T1000 (cell line): ENCODE measurements around the gene OR9G4.

Experiments
- DNase-seq: peaks from one replicate; lab custom pipeline; 2025; ENCODE audit warnings: mixed read lengths; lab: John Stamatoyannopoulos, UW

The OR9G4 gene

DNA sequence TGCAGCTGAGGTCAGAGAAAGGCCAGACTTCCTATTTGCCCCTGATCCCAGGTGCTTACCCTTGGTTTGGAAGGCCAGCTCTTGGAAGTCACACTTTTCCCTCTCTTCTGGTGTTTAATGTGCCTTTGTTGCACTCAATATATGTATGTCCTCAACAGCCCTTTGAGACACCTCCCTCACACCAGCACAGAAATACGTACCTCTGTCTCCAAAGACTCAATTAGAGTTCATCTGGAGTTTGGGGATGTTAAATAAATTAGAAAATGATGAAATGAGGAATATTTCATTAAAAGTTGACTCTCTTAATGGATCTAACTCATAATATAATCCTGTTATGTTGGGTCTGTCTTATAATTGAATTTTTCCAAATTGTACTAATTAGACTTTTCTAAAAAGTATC, at the start of gene OR9G4:
TSS of gene OR9G4 (minus strand) at position 101 of the 400 bp plus-strand sequence. CDS start 4,931 bp downstream, outside the sequence.
- DNase-seq, result no peak

DNA sequence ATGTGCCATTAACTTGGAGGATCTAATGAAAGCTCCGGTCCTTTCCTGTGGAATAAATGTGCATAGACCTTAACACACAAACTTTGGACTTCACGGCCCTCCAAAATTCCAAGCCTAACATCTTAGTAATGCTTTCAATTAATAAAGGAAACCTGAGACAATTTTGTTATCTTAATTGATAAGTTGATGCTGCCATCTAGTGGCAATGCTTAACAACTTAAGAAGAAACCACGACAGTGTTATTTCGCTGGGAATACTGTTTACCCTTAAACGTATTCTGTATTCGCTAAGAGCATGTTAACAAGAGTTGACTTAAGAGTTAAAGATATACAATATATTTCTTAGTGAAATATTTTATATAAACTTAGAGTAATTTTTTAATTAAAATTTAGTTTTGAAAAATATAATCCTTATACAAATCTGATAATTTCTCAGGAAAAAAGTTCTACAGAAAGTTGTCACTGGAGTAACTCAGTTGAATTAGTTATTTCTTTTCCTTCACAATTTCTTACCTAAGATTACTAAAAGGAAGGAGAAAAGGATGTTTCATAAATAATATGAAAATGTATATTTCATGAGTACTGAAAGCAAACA, 35.0 kb upstream of the OR9G4 start:
- no peak for DNase-seq

DNA sequence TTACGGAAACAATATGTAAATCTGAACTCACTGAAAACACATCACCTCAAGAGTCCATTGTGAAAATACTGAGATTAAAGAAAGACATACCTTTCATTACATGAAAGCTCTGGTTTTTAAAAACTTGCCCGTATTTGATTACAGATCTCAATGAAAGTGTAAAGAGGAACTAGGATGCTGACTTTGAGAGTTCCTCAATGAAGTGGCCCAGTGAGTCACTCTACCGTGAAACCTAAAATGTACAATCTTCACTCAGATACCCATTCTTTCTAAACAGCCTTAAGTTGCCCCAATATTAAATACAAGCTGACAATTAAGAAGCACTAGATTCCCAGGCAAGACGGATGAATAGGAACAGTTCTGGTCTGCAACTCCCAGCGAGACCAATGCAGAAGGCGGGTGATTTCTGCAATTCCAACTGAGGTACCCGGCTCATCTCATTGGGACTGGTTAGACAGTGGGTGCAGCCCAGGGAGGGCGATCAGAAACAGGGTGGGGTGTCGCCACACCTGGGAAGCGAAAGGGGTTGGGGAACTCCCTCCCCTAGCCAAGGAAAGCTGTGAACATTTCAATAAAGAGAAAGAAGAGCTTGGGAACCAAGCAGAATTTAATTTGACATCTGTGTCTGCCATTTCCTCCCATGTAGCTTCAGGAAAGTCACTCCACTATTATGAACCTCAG, 33.8 kb upstream of the OR9G4 start:
- no peak for DNase-seq

DNA sequence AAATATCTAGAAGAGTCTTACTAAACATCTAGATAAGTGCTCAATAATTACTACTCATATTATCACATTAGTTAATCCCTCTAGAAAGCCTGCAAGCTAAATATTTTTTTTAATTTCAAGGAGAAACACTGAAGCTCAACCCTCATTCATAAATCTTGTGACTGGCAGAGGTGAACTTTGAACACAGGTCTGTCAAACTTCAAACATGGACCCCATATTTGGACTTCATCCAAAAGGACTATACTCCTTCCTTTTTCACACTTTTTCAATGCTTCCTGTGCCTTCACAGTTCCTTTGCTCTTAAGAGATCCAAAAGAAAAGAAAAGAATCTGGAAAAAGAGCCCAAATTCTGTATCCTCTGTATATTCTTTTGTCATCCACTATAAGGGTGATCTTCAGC, 28.3 kb upstream of the OR9G4 start:
- no peak for DNase-seq

DNA sequence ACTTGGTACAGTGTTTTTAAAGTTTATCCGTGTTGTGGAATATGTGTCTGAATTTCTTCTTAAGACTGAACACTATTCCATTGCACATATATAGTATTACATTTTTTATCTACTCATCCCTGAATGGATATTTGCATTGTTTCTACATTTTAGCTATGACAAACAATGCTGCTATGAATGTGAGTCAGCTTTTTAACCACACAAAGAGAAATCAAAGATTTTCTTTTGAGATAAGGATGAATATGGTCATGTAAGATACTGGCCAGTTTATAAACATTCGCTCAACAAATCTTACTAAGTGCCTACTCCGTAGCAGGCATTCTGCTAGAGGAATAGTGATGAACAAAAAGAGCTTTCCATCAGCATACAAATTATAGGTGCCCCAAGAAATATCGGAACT, 16.5 kb upstream of the OR9G4 start:
- no peak for DNase-seq

DNA sequence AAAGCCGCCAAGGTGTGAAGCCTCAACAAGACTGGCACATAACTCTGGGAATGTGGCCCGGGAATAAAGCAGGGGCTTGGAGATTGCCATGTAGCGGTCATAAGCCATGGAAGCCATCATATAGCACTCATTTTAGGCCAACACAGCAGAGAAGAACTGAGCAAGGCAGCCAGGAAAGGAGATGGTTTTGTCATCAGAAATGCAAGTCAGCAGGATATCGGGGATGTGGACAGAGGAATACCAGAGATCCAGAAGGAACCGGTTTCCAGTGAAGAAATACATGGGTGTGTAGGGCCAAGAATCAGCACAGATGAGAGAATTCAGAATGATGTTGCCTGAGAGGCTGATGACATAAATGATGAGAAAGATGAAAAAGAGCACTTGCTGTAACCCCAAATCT, 3.0 kb upstream of the OR9G4 start:
- no peak for DNase-seq

DNA sequence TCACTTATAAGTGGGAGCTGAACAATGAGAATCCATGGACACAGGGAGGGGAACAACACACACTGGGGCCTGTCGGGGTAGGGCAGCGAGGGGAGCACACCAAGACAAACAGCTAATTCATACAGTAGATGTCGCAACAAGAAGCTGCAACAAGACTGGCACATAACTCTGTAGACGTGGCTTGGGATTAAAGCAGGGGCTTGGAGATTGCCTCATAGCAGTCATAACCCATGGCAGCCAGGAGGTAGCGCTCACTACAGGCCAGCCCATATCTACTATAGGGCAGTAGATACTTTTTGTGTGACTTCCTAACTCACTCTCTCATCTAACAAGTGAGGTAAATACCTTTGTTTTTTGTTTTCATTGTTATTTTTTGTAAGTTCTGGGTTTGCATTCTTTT, 1.7 kb upstream of the OR9G4 start:
- DNase-seq, result no peak

DNA sequence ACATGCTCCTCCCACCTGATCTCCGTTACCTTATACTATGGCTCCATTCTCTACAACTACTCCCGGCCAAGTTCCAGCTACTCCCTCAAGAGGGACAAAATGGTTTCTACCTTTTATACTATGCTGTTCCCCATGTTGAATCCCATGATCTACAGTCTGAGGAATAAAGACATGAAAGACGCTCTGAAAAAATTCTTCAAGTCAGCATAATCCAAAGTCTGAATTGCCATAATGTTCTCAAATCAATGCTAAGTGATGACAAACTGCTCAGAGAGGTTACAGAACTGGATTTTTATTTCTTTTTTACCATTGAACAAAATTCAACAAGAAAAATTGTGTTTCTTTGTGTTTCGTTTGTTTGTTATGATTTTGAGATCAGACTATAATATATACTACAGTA, 7.6 kb downstream of the OR9G4 start:
- no peak for DNase-seq

DNA sequence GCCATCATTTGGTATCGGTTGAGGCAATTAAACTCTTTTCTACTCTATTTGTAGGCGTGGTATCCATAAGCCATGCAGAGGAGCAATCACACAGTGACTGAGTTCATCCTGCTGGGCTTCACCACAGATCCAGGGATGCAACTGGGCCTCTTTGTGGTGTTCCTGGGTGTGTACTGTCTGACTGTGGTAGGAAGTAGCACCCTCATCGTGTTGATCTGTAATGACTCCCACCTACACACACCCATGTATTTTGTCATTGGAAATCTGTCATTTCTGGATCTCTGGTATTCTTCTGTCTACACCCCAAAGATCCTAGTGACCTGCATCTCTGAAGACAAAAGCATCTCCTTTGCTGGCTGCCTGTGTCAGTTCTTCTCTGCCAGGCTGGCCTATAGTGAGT, 8.4 kb downstream of the OR9G4 start:
- DNase-seq, result no peak

DNA sequence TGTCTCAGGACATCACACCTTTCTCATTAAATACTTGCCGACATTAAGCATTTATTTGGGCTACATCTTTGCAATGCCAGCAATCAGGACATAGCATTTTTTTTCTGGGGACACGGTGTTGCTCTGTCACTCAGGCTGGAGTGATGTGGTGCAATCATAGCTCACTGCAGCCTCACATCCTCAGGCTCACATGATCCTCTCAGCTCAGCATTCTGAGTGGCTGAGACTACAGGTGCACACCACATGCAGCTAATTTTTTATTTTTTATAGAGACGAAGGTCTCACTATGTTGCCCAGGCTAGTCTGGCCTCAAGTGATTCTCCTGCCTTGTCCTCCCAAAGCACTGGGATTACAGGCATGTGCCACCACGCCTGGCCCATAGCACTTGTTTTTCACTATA, 28.0 kb downstream of the OR9G4 start:
- DNase-seq, result no peak

DNA sequence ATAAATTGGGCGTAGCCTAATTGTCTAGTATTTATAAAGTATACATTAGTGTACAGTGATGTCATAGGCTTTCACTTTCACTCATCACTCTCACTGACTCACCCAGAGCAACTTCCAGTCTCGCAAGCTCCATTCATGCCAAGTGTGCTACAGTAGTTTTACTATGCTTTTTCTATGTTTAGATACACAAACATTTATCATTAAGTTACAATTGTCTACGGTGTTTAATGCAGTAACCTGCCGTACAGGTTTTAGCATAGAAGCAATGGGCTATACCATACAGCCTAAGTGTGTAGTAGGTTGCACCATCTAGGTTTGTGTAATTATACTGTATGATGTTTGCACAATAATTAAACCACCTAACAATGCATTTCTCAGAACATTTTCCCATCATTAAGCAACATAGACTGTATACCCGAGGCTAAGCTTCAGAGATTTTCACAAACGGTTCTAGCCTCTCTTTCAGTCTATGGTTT, 32.1 kb downstream of the OR9G4 start:
- no peak for DNase-seq

DNA sequence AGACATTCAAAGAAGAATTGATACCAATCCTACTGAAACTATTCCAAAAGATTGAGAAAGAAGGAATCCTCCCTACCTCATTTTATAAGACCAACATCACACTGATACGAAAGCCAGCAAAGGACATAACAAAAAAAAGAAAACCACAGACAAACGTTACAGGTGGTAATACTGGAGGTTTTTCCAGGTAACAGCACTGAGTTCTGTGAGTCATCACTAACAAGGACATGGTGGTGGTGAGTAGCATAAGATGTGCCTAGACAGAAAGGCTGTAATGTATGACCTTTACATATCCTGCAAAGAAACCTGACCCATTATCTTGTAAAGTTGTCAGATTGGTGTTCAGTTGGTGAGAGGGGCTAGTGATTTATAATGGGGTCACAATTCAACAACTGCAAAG, 34.3 kb downstream of the OR9G4 start:
- DNase-seq, result no peak

DNA sequence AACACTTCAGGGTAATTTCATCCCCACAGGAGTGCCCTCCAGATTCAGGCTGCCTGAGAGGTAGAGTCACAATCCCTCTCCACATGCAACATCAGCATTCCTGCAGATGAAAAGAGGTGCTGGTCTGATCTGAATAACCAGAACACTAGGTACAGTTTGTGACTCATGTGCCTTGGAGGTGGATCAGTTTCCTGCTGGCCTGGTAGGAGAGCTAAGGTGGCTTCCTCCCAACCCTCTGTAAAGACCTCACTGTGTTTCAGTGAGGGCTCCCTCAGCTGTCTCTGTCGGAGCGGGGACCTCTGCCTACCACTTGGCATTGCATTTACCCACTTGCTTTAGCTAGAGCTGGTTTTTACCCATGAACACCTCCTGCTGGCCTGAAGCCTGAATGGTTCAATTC, 42.0 kb downstream of the OR9G4 start:
- no peak for DNase-seq

DNA sequence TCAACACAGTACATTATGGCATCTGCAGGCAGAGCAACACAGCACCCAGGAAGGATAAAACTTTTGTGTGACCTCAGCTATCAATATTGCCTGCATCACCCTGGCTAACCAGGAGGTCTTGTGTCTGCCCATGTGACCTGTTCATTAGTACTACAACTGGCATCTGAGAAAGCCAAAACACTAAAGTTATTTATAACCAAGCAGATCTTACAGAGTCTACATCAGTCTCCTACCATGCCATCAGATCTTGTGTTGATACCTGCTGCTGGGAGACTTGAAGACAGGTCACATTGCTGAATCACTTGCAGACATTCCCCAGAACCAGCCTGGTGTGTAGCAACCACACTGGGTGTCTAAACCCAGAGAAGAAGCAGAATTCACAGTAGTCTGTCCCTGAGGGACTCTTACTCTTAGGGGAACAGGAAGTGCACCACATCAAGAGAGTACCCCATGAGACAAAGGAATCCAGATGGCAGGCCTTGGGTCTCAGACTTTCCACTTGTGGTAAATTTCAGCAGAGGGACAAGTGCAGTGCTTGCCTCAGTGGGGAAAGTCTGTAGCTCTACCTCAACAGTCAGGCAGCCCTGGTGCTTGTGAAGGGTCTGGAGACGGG, 42.6 kb downstream of the OR9G4 start:
- no peak for DNase-seq

DNA sequence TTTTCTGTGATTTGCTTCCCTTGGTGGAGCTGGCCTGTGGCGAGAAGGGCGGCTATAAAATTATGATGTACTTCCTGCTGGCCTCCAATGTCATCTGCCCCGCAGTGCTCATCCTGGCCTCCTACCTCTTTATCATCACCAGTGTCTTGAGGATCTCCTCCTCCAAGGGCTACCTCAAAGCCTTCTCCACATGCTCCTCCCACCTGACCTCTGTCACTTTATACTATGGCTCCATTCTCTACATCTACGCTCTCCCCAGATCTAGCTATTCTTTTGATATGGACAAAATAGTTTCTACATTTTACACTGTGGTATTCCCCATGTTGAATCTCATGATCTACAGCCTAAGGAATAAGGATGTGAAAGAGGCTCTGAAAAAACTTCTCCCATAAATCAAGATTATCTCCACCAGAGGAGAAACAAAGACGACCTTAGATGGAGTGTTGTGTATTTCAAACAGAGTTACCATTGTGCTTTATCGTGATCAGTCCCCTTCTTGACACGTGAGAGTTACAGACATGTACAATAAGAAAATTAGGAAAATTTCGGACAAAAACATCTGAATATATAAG, 47.5 kb downstream of the OR9G4 start:
- no peak for DNase-seq

DNA sequence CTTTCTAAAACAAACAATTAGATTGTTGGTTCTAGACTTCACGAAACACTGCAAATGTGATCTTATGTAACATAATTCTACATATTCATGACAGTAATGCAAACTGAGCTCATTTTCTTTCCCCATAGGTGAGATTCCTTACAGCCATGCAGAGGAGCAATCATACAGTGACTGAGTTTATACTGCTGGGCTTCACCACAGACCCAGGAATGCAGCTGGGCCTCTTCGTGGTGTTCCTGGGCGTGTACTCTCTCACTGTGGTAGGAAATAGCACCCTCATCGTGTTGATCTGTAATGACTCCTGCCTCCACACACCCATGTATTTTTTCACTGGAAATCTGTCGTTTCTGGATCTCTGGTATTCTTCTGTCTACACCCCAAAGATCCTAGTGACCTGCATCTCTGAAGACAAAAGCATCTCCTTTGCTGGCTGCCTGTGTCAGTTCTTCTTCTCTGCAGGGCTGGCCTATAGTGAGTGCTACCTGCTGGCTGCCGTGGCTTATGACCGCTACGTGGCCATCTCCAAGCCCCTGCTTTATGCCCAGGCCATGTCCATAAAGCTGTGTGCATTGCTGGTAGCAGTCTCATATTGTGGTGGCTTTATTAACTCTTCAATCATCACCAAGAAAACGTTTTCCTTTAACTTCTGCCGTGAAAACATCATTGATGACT, 48.1 kb downstream of the OR9G4 start:
- no peak for DNase-seq

DNA sequence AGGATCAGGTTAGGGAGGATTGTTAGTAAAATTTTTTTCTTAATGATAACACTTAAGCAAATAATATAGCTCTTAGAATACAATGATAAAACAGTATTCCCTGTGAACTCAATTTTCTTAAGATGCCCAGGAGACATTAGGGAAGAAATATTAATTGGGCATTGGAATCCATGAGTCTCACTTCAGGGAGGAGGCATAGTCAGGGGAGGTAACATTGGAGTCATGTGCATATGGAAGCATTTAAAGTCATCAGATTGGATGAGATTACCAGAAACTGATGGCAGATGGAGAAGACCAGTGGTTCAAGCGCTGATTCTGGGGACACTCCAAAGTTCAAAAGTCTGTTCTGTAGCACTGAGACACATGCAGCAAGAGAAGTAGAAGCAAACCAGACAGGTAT, 49.7 kb downstream of the OR9G4 start, which contains the start of gene OR9G1:
TSS of gene OR9G1 (plus strand) at position 301 of the 400 bp plus-strand sequence. CDS start 1,293 bp downstream, outside the sequence.
- DNase-seq, result no peak

DNA sequence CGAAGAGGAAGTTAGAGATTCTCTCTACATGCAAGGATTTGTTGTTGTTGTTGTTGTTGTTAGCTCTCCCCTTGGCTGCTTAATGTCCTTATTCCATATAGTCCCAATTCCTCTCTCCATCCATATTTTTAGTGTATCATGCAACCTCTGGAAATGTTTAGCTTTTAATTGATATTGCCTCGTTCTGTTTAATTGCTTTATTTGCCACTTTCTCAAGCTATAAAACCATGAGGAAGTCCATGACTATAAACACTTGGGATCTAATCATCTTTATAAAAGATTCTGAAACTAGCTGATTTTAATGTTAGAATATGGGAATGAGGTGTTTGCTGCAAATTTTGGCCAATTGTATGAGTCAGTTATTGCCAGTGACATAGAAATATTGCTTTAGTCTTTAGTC, 55.1 kb downstream of the OR9G4 start:
- DNase-seq, result no peak
